ENCODE results near the gene CNTN2.

DNA sequence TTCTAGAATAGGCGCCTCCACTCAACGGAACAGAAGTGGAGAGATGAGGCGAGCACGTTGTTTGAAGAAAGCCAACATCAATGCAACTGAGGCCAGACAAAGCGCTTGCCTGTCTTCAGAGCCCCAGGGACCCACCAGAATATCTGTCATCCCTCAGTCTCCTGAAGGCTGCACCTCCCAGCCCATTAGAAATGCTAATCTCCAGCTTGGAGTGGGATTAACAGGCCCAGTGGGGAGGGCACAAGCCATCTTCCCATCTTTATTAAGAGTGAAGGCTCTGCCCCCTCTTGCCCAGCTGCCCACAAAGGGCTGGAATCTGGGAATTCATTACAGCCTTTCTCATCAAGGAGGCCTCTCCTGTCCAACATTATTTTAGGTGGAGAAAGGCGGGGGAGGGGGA, 16.8 kb upstream of the CNTN2 start:
- TF ChIP-seq, protein P1, sequence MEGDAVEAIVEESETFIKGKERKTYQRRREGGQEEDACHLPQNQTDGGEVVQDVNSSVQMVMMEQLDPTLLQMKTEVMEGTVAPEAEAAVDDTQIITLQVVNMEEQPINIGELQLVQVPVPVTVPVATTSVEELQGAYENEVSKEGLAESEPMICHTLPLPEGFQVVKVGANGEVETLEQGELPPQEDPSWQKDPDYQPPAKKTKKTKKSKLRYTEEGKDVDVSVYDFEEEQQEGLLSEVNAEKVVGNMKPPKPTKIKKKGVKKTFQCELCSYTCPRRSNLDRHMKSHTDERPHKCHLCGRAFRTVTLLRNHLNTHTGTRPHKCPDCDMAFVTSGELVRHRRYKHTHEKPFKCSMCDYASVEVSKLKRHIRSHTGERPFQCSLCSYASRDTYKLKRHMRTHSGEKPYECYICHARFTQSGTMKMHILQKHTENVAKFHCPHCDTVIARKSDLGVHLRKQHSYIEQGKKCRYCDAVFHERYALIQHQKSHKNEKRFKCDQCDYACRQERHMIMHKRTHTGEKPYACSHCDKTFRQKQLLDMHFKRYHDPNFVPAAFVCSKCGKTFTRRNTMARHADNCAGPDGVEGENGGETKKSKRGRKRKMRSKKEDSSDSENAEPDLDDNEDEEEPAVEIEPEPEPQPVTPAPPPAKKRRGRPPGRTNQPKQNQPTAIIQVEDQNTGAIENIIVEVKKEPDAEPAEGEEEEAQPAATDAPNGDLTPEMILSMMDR (IDR thresholded peaks at IDR 0.05; ENCODE audit: low read depth, low read length) = no peak
- TF ChIP-seq POLR2A (IDR thresholded peaks at IDR 0.05; ENCODE audit: extremely low read depth, insufficient read length) (no peak), MYC (IDR thresholded peaks at IDR 0.05; ENCODE audit: low read depth, low read length) (no peak)
